HepG2 (cell line): ENCODE measurements around the gene TK2.

ENCODE experiments used
- FOSL2 ChIP-seq: sonication (generic); formaldehyde crosslinking; IDR thresholded peaks from 2 replicates; pipeline ENCODE4 v1.4.0; 2020; ENCODE audit warnings: missing genetic modification reagents
- HDAC2 ChIP-seq: sonication (generic); formaldehyde crosslinking; IDR thresholded peaks from 2 replicates; pipeline ENCODE4 v1.4.0; 2020; ENCODE audit warnings: missing genetic modification reagents
- POLR2A ChIP-seq, 2 experiments: IDR thresholded peaks; 2 replicates each; pipeline ENCODE4 v1.6.1; 2011; ENCODE audit warnings: low read depth in 2 of 2, low read length in 2 of 2, mild to moderate bottlenecking in 1 of 2, moderate library complexity in 1 of 2; ENCODE audit not compliant: insufficient read depth in 1 of 2
- RAD51 ChIP-seq: fragments of 450-650 bp; IDR thresholded peaks from 2 replicates; pipeline ENCODE4 v1.6.1; 2016; ENCODE audit warnings: borderline replicate concordance
- RFX5 ChIP-seq: IDR thresholded peaks from 2 replicates; pipeline ENCODE4 v1.6.1; 2011; ENCODE audit warnings: low read depth, low read length, improper control_type of control experiment
- SAP130 ChIP-seq: IDR thresholded peaks from 2 replicates; pipeline ENCODE4 v1.6.1; 2016; ENCODE audit warnings: low read depth
- SMC3 ChIP-seq: IDR thresholded peaks from 2 replicates; pipeline ENCODE4 v1.6.1; 2011; ENCODE audit warnings: low read length, improper control_type of control experiment
- TRIM24 ChIP-seq: sonication (generic); formaldehyde crosslinking; IDR thresholded peaks from 2 replicates; pipeline ENCODE4 v1.8.0; 2022; ENCODE audit warnings: mild to moderate bottlenecking, missing genetic modification reagents
- ZBTB26 ChIP-seq: IDR thresholded peaks from 2 replicates; pipeline ENCODE4 v1.6.1; 2016; ENCODE audit warnings: missing compliant biosample characterization, missing genetic modification reagents, borderline replicate concordance
- ZFP36 ChIP-seq: fragments of 150-350 bp; IDR thresholded peaks from 2 replicates; pipeline ENCODE4 v1.6.1; 2018; ENCODE audit warnings: borderline replicate concordance, low read length, low read depth; ENCODE audit not compliant: partially characterized antibody
- ZNF318 ChIP-seq: sonication (generic); formaldehyde crosslinking; IDR thresholded peaks from 2 replicates; pipeline ENCODE4 v1.4.0; 2020; ENCODE audit warnings: mild to moderate bottlenecking, missing genetic modification reagents
- ZNF660 ChIP-seq: sonication (generic); formaldehyde crosslinking; IDR thresholded peaks from 2 replicates; pipeline ENCODE4 v1.5.1; 2020; ENCODE audit warnings: mild to moderate bottlenecking, low read depth, missing genetic modification reagents, borderline replicate concordance

- TF ChIP-seq SMC3: no peak
- TF ChIP-seq POLR2A (IDR thresholded peaks at IDR 0.05; ENCODE audit: insufficient read depth in 1 of 2, low read depth in 2 of 2, low read length in 2 of 2): no peak
- TF ChIP-seq ZNF660 (CRISPR knock-in tag): no peak
- no peak for TF ChIP-seq HDAC2
- no peak for TF ChIP-seq RAD51
- TF ChIP-seq RFX5: no peak
- TF ChIP-seq SAP130 (CRISPR knock-in tag): no peak
- TF ChIP-seq ZFP36: no peak
- TF ChIP-seq TRIM24 (CRISPR knock-in tag): no peak
- TF ChIP-seq ZNF318: no peak
- TF ChIP-seq ZBTB26 (CRISPR knock-in tag): no peak
- TF ChIP-seq FOSL2: no peak
These were observed 89.2 kb downstream of the TK2 start for GRCh38 chr16:66460703-66461102.
